Neural crest cell (in vitro differentiated cells): ENCODE results near the gene SARNP. TPM values are rescaled to one million over a fixed set of nuclear protein-coding genes. Genes with fewer than 3 reads are reported as not detected.

Experiments used
- DNase-seq: peaks from one replicate; pipeline ENCODE4 v3.0.0; 2021; ENCODE audit warnings: low read depth, mixed read lengths, low spot score
- H3K27ac Mint-ChIP-seq: one replicate; pipeline ENCODE4 v1.8.0; 2021; ENCODE audit warnings: mild to moderate bottlenecking, mixed read lengths; ENCODE audit not compliant: unreplicated experiment
- H3K27me3 Mint-ChIP-seq: 2 replicates; pipeline ENCODE4 v1.8.0; 2021; ENCODE audit warnings: low read depth, mild to moderate bottlenecking, mixed read lengths
- H3K36me3 Mint-ChIP-seq: 2 replicates; pipeline ENCODE4 v1.8.0; 2021; ENCODE audit warnings: low read depth, mild to moderate bottlenecking, mixed read lengths
- H3K4me1 Mint-ChIP-seq: 2 replicates; pipeline ENCODE4 v1.8.0; 2021; ENCODE audit warnings: mixed read lengths
- H3K4me3 Mint-ChIP-seq: one replicate; pipeline ENCODE4 v1.8.0; 2021; ENCODE audit warnings: mild to moderate bottlenecking, mixed read lengths
- H3K9me3 Mint-ChIP-seq: 2 replicates; pipeline ENCODE4 v1.8.0; 2021; ENCODE audit warnings: mixed read lengths
- total RNA-seq: library from RNA; stranded (reverse); gene quantifications from 2 replicates; pipeline ENCODE4 v1.2.1, GENCODE V29; 2021
- TF ChIP-seq, protein P1 (sequence below): fragments of 200-600 bp; sonication (generic); conservative IDR thresholded peaks from 2 replicates; pipeline ENCODE4 v1.5.0; 2021; ENCODE audit warnings: antibody characterized with exemption, mild to moderate bottlenecking

The SARNP gene
- total RNA-seq, 1 donor from 2014 or later = 121 TPM

DNA sequence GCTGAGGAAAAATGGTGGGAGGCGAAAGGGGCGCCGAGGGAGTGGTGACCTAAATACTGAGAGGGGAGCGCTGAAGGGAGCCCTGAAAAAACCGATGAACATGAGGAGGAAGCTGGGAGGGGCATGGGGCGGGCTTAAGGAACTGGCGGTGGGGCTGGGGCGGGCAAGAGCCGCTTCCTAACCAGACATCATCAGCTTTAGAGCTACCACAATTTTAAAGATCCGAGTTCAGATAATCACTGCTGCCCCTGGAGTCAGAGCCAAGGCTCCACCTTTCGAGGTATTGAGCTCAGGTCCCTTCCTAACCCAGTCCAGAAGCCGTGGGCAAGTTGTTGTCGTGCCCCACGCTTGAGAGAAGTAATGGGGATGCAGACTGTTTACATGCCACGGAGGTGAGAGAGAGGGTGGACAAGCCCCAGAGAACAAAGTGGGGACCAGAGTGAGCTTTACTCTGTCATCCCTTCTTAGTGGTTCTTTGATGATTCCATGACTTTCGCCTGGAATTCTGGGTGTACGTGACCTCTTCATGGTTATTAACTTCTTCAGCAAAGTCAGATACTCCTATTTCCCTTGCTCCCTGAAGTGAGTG, 710 bp upstream of the SARNP start:
- H3K36me3 Mint-ChIP-seq = peaks cover 6% of the 10 kb centered on the region
- TF ChIP-seq, protein P1, sequence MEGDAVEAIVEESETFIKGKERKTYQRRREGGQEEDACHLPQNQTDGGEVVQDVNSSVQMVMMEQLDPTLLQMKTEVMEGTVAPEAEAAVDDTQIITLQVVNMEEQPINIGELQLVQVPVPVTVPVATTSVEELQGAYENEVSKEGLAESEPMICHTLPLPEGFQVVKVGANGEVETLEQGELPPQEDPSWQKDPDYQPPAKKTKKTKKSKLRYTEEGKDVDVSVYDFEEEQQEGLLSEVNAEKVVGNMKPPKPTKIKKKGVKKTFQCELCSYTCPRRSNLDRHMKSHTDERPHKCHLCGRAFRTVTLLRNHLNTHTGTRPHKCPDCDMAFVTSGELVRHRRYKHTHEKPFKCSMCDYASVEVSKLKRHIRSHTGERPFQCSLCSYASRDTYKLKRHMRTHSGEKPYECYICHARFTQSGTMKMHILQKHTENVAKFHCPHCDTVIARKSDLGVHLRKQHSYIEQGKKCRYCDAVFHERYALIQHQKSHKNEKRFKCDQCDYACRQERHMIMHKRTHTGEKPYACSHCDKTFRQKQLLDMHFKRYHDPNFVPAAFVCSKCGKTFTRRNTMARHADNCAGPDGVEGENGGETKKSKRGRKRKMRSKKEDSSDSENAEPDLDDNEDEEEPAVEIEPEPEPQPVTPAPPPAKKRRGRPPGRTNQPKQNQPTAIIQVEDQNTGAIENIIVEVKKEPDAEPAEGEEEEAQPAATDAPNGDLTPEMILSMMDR = no peak
- no peak overlapping the region for H3K27ac Mint-ChIP-seq
- no peak for DNase-seq
- no peaks in the 10 kb centered on the region for H3K27me3 Mint-ChIP-seq
- H3K4me3 Mint-ChIP-seq = no peak overlapping the region
- H3K9me3 Mint-ChIP-seq = no peaks in the 10 kb centered on the region
- peaks cover 24% of the 10 kb centered on the region for H3K4me1 Mint-ChIP-seq

DNA sequence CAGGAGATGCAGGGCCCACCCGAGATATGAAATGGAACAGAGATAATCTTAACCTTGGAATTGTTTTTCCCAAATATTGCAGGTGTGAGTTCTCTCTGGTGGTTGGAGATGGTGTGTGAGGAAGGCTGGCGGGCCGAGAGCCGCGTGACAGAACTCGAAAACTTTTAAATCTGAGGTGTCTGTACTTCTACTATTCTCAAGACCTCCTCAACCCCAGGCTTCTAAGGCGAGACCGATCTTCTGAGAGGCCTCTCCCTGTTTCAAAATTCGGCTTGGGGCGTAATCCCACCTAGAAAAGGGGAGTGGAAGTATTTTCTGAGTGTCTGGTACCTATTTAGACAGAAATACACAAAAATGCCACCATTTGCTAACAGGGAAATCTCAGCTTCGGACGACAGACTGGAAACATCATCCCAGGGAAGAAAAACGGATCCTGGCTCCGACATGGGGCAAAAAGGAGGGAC, 611 bp downstream of the SARNP start:
- H3K4me3 Mint-ChIP-seq = no peak overlapping the region
- no peak for DNase-seq
- peaks cover 3% of the 10 kb centered on the region for H3K36me3 Mint-ChIP-seq
- H3K27ac Mint-ChIP-seq = no peak overlapping the region
- no peaks in the 10 kb centered on the region for H3K27me3 Mint-ChIP-seq
- peaks cover 25% of the 10 kb centered on the region for H3K4me1 Mint-ChIP-seq
- no peaks in the 10 kb centered on the region for H3K9me3 Mint-ChIP-seq
- TF ChIP-seq, protein P1 = no peak

GRCh38 chr12:55815473-55815872, 2.1 kb downstream of the SARNP start:
- Mint-ChIP-seq H3K9me3 (no peaks in the 10 kb centered on the region), H3K4me1 (peaks cover 30% of the 10 kb centered on the region), H3K4me3 (peak overlapping the region; percentile 82), H3K36me3 (peaks cover 2% of the 10 kb centered on the region), H3K27ac (no peak overlapping the region), H3K27me3 (no peaks in the 10 kb centered on the region)
- no peak for DNase-seq
- TF ChIP-seq, protein P1 = no peak

- Mint-ChIP-seq H3K9me3 (no peaks in the 10 kb centered on the region), H3K4me1 (peaks cover 30% of the 10 kb centered on the region), H3K27ac (no peak overlapping the region), H3K4me3 (peak overlapping the region; percentile 12), H3K36me3 (peaks cover 2% of the 10 kb centered on the region), H3K27me3 (no peaks in the 10 kb centered on the region)
- DNase-seq = no peak
- TF ChIP-seq, protein P1 = no peak
Measured at GRCh38 chr12:55814257-55814656, 3.3 kb downstream of the SARNP start.

- Mint-ChIP-seq H3K9me3 (no peaks in the 10 kb centered on the region), H3K4me3 (no peak overlapping the region), H3K36me3 (peaks cover 2% of the 10 kb centered on the region), H3K27me3 (no peaks in the 10 kb centered on the region), H3K27ac (no peak overlapping the region), H3K4me1 (peaks cover 22% of the 10 kb centered on the region)
- DNase-seq = no peak
- TF ChIP-seq, protein P1 = no peak
Measured at GRCh38 chr12:55812088-55812487, 5.4 kb downstream of the SARNP start.
